IPS-18c (cell line): ENCODE measurements around the gene PHACTR4.
"Not testable (repeated sequence)": the region's sequence is repeated elsewhere in the genome, so short reads cannot be mapped to it uniquely, and the experiment has no call there.

ENCODE experiments used
- H3K4me3 ChIP-seq: 2 replicates; pipeline ENCODE4 v1.7.0; 2013; ENCODE audit warnings: low read depth, mild to moderate bottlenecking, low read length, moderate library complexity; ENCODE audit not compliant: insufficient read depth
- H3K9me3 ChIP-seq: one replicate; pipeline ENCODE4 v1.6.1; 2013; ENCODE audit warnings: mild to moderate bottlenecking, low read length, moderate library complexity; ENCODE audit not compliant: control insufficient read depth, insufficient read depth

Gene PHACTR4

DNA sequence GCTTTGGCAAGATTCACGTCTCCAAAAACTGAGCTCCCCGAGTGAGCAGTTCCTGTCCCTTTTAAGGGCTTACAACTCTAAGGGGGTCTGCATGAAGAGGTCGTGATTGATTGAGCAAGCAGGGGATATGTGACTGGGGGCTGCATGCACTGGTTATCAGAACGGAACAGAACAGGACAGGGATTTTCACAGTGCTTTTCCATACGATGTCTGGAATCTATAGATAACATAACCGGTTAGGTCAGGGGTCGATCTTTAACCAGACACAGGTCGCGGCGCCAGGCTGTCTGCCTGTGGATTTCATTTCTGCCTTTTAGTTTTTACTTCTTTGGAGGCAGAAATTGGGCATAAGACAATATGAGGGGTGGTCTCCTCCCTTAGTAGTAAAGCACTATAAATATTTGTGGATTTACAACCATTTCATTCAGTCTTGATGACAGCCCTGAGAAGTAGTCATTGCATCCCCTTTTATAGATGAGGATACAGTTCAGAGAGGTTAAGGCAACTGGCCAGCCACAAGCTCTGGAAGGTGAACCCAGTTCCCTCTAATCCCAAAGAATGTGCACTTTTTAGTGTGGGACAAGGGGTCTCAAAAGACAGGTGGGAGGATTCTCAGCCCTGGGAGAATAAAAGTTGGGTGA, 155.6 kb downstream of the PHACTR4 start:
- not testable (repeated sequence) for H3K4me3 ChIP-seq, H3K9me3 ChIP-seq

DNA sequence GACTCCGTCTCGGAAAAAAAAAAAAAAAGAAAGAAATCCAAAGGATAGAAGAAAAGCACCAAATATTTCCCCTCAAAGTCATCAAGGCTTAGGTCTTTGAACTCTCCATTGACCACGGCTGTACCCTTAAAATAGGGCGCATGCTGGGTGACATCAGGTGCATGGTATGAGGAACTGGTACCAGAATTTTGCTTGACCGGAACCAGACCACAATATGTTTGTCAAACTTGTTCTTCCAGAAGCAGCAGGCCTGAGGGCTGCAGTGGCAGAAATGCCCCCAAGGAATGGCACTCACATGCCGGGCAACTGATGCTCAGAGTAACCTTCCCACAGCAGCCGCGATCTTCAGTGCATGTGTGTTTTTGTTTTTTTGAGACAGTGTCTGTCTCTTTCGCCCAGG, 157.3 kb downstream of the PHACTR4 start:
- H3K9me3 ChIP-seq = no peaks in the 10 kb centered on the region
- H3K4me3 ChIP-seq = no peak overlapping the region

DNA sequence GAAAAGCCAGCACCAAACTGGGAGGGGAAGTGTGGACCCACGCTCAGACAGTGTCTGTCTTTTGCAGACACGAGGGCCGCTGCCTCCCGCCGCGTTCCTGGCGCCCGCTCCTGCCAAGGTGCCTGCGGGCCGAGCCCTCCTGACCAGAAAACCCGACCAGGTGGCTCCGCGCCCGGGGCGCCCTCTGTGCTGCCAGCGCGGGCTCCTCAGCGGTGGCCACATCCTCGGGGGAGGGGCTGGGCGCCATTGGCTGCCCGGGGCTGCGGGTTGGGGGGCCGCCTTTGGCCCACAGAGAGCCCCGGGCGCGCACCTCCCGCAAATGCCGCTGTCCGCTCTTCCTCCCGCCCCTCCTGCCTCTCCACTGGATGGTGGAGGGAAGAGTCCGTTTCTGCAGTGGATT, 160.9 kb downstream of the PHACTR4 start:
- no peak overlapping the region for H3K4me3 ChIP-seq
- H3K9me3 ChIP-seq = no peaks in the 10 kb centered on the region

DNA sequence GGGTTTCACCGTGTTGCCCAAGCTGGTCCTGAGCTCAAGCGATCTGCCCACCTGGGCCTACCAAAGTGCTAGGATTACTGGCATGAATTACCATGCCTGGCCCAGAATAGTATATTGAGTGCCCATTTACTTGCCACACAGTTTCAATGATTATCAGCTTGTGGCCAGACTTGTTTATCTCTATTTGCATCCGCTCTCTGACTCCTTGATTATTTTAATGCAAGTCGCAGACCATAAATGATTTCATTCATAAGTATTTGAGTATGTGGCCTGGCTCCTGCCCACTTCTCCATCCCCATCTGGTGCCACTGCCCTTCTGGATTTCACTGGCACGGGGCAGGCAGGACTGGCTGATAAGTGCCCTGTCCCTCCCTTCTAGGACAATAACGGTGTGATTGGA, 165.1 kb downstream of the PHACTR4 start:
- no peak overlapping the region for H3K4me3 ChIP-seq
- H3K9me3 ChIP-seq = no peaks in the 10 kb centered on the region

DNA sequence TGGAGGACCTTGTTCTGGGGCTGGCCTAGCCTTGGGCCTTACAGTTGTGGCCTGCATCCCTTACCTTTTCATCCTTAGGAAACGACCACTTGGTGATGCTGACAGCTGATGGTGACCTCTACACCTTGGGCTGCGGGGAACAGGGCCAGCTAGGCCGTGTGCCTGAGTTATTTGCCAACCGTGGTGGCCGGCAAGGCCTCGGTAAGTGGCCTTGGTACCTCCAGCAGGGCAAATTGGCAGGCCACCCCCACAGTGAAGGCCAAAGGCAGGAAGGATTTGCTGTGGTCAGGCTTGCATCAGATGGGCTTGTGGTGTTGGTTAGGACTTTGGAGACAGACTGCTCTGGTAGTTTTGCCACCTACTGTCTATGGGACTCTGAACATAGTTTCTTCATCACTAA, 165.6 kb downstream of the PHACTR4 start:
- Histone ChIP-seq H3K4me3 (no peak overlapping the region), H3K9me3 (no peaks in the 10 kb centered on the region)

DNA sequence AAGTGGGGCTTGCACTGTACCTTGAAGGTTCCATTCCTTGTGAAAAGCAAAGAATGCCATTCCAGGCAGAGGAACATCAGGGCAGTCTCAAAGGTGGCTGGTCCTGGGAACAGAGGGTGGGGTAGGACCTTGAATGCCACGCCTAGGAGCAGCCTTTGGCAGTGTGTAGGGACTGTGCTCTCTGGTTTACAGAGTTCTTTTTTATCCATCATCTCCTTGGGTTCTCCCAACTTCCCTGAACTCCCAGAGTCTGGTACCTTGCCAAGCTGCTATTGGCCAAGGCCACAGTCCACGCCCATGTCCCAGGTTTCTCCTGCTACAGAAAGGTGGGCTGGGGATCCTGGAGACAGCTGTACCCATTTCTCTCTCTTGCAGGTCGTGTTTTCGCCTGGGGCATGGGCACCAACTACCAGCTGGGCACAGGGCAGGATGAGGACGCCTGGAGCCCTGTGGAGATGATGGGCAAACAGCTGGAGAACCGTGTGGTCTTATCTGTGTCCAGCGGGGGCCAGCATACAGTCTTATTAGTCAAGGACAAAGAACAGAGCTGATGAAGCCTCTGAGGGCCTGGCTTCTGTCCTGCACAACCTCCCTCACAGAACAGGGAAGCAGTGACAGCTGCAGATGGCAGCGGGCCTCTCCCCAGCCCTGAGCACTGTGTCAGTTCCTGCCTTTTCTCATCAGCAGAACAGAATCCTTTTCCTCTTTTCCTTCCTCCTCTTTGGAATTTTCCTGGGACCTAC, 168.1 kb downstream of the PHACTR4 start:
- no peak overlapping the region for H3K4me3 ChIP-seq
- H3K9me3 ChIP-seq = no peaks in the 10 kb centered on the region

DNA sequence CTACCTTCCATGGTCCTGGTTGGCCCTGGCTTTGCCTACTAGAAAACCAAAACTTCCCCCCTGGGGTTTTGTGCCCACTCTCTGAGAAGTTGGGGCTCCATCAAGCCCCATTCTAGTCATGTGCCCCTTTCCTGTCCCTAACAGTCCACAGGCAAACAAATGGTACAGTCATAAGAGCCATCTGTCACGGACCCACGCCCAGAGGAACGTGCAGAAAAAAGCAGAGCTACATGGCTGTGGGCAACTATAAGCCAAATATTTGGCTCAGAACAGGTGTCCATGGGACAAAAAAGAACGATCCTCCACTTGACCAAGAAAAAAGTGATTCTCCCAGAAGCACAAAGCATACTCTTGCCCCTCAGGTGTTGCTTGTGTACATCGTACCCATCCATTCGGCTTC, 168.7 kb downstream of the PHACTR4 start:
- Histone ChIP-seq H3K9me3 (no peaks in the 10 kb centered on the region), H3K4me3 (no peak overlapping the region)

DNA sequence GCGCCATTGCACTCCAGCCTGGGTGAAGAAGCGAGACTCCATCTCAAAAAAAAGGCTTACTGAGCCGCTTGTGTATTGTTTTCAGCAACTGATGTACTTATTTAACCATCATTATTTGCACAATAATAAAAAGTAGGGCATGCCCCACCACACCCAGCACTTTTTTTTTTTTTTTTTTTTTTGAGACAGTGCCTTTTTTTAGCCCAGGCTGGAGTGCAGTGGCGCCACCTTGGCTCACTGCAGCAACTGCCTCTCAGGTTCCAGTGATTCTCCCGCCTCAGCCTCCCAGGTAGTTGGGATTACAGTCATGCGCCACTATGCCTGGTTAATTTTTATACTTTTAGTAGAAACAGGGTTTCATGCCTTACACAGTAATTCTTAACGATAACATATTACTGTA, 171.1 kb downstream of the PHACTR4 start:
- Histone ChIP-seq H3K9me3 (no peaks in the 10 kb centered on the region), H3K4me3 (no peak overlapping the region)

DNA sequence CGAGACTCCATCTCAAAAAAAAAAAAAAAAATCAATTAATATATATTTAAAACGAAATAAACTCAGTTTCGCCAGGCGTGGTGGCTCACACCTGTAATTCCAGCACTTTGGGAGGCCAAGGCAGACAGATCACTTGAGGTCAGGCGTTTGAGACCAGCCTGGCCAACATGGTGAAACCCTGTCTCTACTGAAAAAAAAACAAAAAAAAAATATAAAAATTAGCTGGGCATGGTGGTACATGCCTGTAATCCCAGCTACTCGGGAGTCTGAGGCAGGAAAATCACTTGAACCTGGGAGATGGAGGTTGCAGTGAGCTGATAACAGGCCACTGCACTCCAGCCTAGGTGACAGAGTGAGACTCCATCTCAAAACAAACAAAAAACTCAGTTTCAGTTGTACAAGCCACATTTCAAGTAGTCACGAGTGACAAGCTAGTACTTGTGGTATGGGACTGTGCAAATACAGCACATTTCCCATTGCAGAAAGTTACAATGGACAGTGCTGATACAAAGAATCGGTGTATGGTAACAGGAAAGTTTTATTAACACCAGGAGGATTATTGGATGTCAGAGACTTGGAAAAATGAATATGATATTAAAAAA, 172.0 kb downstream of the PHACTR4 start:
- not testable (repeated sequence) for H3K4me3 ChIP-seq

DNA sequence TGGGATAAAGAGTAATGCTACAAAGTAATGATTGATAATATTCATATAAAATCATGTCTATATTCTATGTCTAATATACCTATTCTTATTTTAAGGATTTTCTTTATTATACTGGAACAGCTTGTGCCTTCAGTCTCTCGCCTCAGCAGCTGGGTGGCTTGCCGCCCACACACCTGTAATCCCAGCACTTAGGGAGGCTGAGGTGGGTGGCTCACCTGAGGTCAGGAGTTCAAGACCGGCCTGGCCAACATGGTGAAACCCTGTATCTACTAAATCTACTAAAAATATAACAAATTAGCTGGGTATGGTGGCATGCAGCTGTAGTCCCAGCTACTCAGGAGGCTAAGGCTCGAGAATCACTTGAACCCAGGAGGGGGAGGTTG, 175.7 kb downstream of the PHACTR4 start:
- no peak overlapping the region for H3K4me3 ChIP-seq
- no peaks in the 10 kb centered on the region for H3K9me3 ChIP-seq

More for the DNA sequence above, 172.0 kb downstream of the PHACTR4 start:
- not testable (repeated sequence) for H3K9me3 ChIP-seq

DNA sequence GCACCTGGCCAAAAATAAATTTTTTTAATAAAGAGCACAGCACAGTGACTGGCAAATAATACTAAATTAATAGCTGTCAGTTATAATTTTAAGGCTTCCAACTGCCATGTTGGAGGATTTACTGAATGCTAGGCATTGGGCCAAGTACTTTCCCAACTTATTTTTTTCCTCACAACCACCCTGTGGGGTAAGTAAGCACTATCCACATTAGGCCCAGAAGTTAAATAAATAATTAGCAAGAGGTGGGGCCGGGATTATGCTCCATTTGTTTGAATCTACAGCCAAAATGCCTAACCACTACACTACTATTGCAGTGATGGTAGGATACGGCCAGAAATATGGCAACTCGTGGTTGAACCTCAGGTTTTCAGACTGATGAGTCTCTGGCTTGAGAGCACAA, 178.8 kb downstream of the PHACTR4 start:
- Histone ChIP-seq H3K4me3 (no peak overlapping the region), H3K9me3 (peaks cover 3% of the 10 kb centered on the region)
